SK-N-SH (cell line): Measurements from ENCODE around the gene BCAS3. TPM values are rescaled to one million over a fixed set of nuclear protein-coding genes. Genes with fewer than 3 reads are reported as not detected.

ENCODE experiments used
- CTCF ChIA-PET: fragments of 300-600, 350-600 bp; formaldehyde crosslinking; extraction: SDS; loops from one replicate; lab custom pipeline; 2021; lab: Yijun Ruan, JAX
- POLR2A ChIA-PET: fragments of 350-600 bp; sonication (Branson Sonifier 250); formaldehyde crosslinking; extraction: SDS; loops from one replicate; lab custom pipeline; 2020; ENCODE audit warnings: antibody characterized with exemption, inconsistent platforms; lab: Yijun Ruan, JAX
- DNase-seq: peaks from one replicate; pipeline ENCODE4 v3.0.0; 2012
- H2AFZ ChIP-seq: fragments of 200-600 bp; sonication (generic); 2 replicates; pipeline ENCODE4 v1.8.1; 2016; ENCODE audit warnings: antibody characterized with exemption, mild to moderate bottlenecking, low read depth
- H3F3A ChIP-seq: fragments of 200-600 bp; sonication (generic); replicated peaks from 2 replicates; pipeline ENCODE3; 2016; ENCODE audit warnings: antibody characterized with exemption, mild to moderate bottlenecking; ENCODE audit not compliant: insufficient read depth
- H3K27ac ChIP-seq, 2 experiments: fragments of 200-500 bp in 1 of 2; fragments of 200-600 bp in 1 of 2; sonication (Bioruptor generic) in 1 of 2; sonication (generic), shearing (Covaris generic) in 1 of 2; 2 replicates each; pipeline versions ENCODE4 v1.5.1 to v1.6.1; 2014 to 2016; ENCODE audit warnings: low read depth in 2 of 2, inconsistent platforms in 1 of 2, low read length in 1 of 2, mild to moderate bottlenecking in 1 of 2, mixed read lengths in 1 of 2
- H3K27me3 ChIP-seq: fragments of 200-600 bp; sonication (generic), shearing (Covaris generic); 2 replicates; pipeline ENCODE4 v1.6.1; 2016; ENCODE audit warnings: mixed run types; ENCODE audit not compliant: insufficient read depth
- H3K36me3 ChIP-seq, 2 experiments: fragments of 200-500 bp in 1 of 2; fragments of 200-600 bp in 1 of 2; sonication (Bioruptor generic) in 1 of 2; sonication (generic) in 1 of 2; replicated peaks in 1 of 2; 2 replicates each; pipeline versions ENCODE3 to v1.5.1; 2014 to 2016; ENCODE audit warnings: low read length in 1 of 2, mild to moderate bottlenecking in 1 of 2; ENCODE audit not compliant: insufficient read depth in 2 of 2, control insufficient read depth in 1 of 2
- H3K4me1 ChIP-seq, 2 experiments: fragments of 200-500 bp in 1 of 2; fragments of 200-600 bp in 1 of 2; sonication (Bioruptor generic) in 1 of 2; sonication (generic), shearing (Covaris generic) in 1 of 2; 2 replicates each; pipeline versions ENCODE4 v1.5.1 to v1.6.1; 2014 to 2016; ENCODE audit warnings: low read depth in 1 of 2, low read length in 1 of 2, mixed run types in 1 of 2; ENCODE audit not compliant: insufficient read depth in 2 of 2, control insufficient read depth in 1 of 2
- H3K4me2 ChIP-seq: fragments of 200-600 bp; sonication (generic), shearing (Covaris generic); 2 replicates; pipeline ENCODE4 v1.6.1; 2017; ENCODE audit warnings: mixed run types
- H3K4me3 ChIP-seq, 2 experiments: fragments of 200-500 bp in 1 of 2; fragments of 200-600 bp in 1 of 2; sonication (Bioruptor generic) in 1 of 2; sonication (generic), shearing (Covaris generic) in 1 of 2; 2 replicates each; pipeline versions ENCODE4 v1.5.1 to v1.8.1; 2014 to 2016; ENCODE audit warnings: low read depth in 2 of 2, inconsistent platforms in 1 of 2, low read length in 1 of 2, mild to moderate bottlenecking in 1 of 2, mixed read lengths in 1 of 2, moderate library complexity in 1 of 2
- H3K79me2 ChIP-seq: fragments of 200-600 bp; sonication (generic); 2 replicates; pipeline ENCODE4 v1.8.1; 2017; ENCODE audit warnings: mild to moderate bottlenecking; ENCODE audit not compliant: insufficient read depth
- H3K9ac ChIP-seq: fragments of 200-600 bp; sonication (generic); 2 replicates; pipeline ENCODE4 v1.6.1; 2017; ENCODE audit warnings: mixed run types
- H3K9me2 ChIP-seq: fragments of 200-600 bp; sonication (generic); 2 replicates; pipeline ENCODE4 v1.6.1; 2017; ENCODE audit warnings: mixed run types
- H3K9me3 ChIP-seq: fragments of 200-600 bp; sonication (generic); 2 replicates; pipeline ENCODE4 v1.6.1; 2017; ENCODE audit warnings: mixed run types, mild to moderate bottlenecking, moderate library complexity
- H4K20me1 ChIP-seq: fragments of 200-600 bp; sonication (generic); 2 replicates; pipeline ENCODE4 v1.6.1; 2017; ENCODE audit warnings: mild to moderate bottlenecking, mixed run types; ENCODE audit not compliant: insufficient read depth
- CTCF ChIP-seq: fragments of 200-600 bp; sonication (generic); IDR thresholded peaks from 2 replicates; pipeline ENCODE4 v1.6.1; 2017; ENCODE audit warnings: antibody characterized with exemption, mild to moderate bottlenecking, moderate library complexity
- EZH2phosphoT487 ChIP-seq: fragments of 200-600 bp; sonication (generic); IDR thresholded peaks from 2 replicates; pipeline ENCODE4 v1.6.1; 2017; ENCODE audit warnings: low read depth, mixed run types, mild to moderate bottlenecking, antibody characterized with exemption, moderate library complexity, borderline replicate concordance
- FOXM1 ChIP-seq: IDR thresholded peaks from 2 replicates; pipeline ENCODE4 v1.4.0; 2012; ENCODE audit warnings: low read depth, mild to moderate bottlenecking
- JUND ChIP-seq: IDR thresholded peaks from 2 replicates; pipeline ENCODE4 v1.4.0; 2012
- MAX ChIP-seq: IDR thresholded peaks from 2 replicates; pipeline ENCODE4 v1.4.0; 2012; ENCODE audit warnings: low read depth
- MXI1 ChIP-seq: IDR thresholded peaks from 2 replicates; pipeline ENCODE4 v1.6.1; 2012; ENCODE audit warnings: mild to moderate bottlenecking, low read depth, low read length, improper control_type of control experiment
- POLR2AphosphoS5 ChIP-seq: IDR thresholded peaks from 2 replicates; pipeline ENCODE4 v1.6.1; 2012; ENCODE audit warnings: low read depth, low read length
- RAD21 ChIP-seq: IDR thresholded peaks from 2 replicates; pipeline ENCODE4 v1.6.1; 2012; ENCODE audit warnings: mild to moderate bottlenecking, low read length
- SMC3 ChIP-seq: IDR thresholded peaks from 2 replicates; pipeline ENCODE4 v1.6.1; 2012; ENCODE audit warnings: low read depth, low read length, improper control_type of control experiment
- USF1 ChIP-seq: IDR thresholded peaks from 2 replicates; pipeline ENCODE4 v1.4.0; 2012; ENCODE audit warnings: low read depth, borderline replicate concordance
- WGBS: methylation state at CpG from one replicate; pipeline ENCODE4 v1.1.6; 2017; ENCODE audit warnings: low lambda C conversion rate; 5-methylcytosine and 5-hydroxymethylcytosine counted together
- polyA plus RNA-seq, 3 experiments: library from polyadenylated mRNA; depleted of rRNA; stranded (reverse); fragments of >200 nt; gene quantifications; 2 replicates each; pipeline ENCODE4 v1.2.3, GENCODE V29; 2012

Gene BCAS3
- polyA plus RNA-seq, 1 of the 3 experiments (the other 2 are of a cell fraction) = 5.9 TPM

- POLR2A ChIA-PET = interaction anchor here (7.5 kb wide), 1 partner anchor 9 kb away, joined by 105 read pairs; the partner anchor contains the start of gene TBX2
Observed at GRCh38 chr17:61387511-61388305, 710.1 kb downstream of the BCAS3 start.

GRCh38 chr17:61388561-61389356, 711.1 kb downstream of the BCAS3 start:
- H3K4me2 ChIP-seq = no peak overlapping the region
- no peak overlapping the region for H3K4me3 ChIP-seq
- H3K9ac ChIP-seq = no peak overlapping the region
- no peaks in the 10 kb centered on the region for H4K20me1 ChIP-seq
- H3F3A ChIP-seq = peaks cover 5% of the 10 kb centered on the region
- no peaks in the 10 kb centered on the region for H3K9me2 ChIP-seq
- H2AFZ ChIP-seq = no peak overlapping the region
- peaks cover 0 to 89% of the 10 kb centered on the region in 2 experiments; a peak in 2 of 4 replicates for H3K4me1 ChIP-seq
- no peak for DNase-seq
- H3K9me3 ChIP-seq = no peaks in the 10 kb centered on the region
- peaks cover 18% of the 10 kb centered on the region; the same call in 1 of the 2 replicates for H3K79me2 ChIP-seq
- TF ChIP-seq POLR2AphosphoS5 (0 out of 2 replicates have a peak, but pooled peaks have one; percentile 11), FOXM1 (no peak)
- TF ChIP-seq, all 33 proteins: peak for 1
- POLR2A ChIA-PET = no interaction called here
- Histone ChIP-seq H3K27ac (no peak overlapping the region), H3K27me3 (no peaks in the 10 kb centered on the region), H3K36me3 (peaks cover 0 to 8% of the 10 kb centered on the region in 2 experiments)
- CTCF ChIA-PET = interaction anchor here (1.0 to 1.6 kb wide), 3 partner anchors 11 to 233 kb away, joined by 3 to 7 read pairs (median 5); partner anchors contain the start of gene TBX2
- WGBS = 90% methylated on average over 21 of the region's 21 CpGs

More at GRCh38 chr17:61387511-61388305, 710.1 kb downstream of the BCAS3 start:
- 96% methylated on average over 11 of the region's 11 CpGs for WGBS
- no peak overlapping the region; a peak in 1 of 4 replicates for H3K27ac ChIP-seq
- no peaks in the 10 kb centered on the region for H3K27me3 ChIP-seq
- no peaks in the 10 kb centered on the region for H3K9me2 ChIP-seq
- H3K36me3 ChIP-seq = peaks cover 0 to 5% of the 10 kb centered on the region in 2 experiments
- CTCF ChIA-PET = interaction anchor here (1.3 to 9.4 kb wide), 4 partner anchors 10 to 197 kb away, joined by 3 to 133 read pairs (median 10); partner anchors contain the start of gene TBX2
- TF ChIP-seq MAX = no peak
- no peak for TF ChIP-seq RAD21
- H2AFZ ChIP-seq = no peak overlapping the region
- H3K4me2 ChIP-seq = no peak overlapping the region
- no peak for DNase-seq
- peaks cover 8% of the 10 kb centered on the region; the same call in 1 of the 2 replicates for H3K79me2 ChIP-seq
- H4K20me1 ChIP-seq = no peaks in the 10 kb centered on the region
- H3K4me1 ChIP-seq = peaks cover 0 to 89% of the 10 kb centered on the region in 2 experiments; a peak in 3 of 4 replicates
- H3K4me3 ChIP-seq = no peak overlapping the region
- H3K9me3 ChIP-seq = no peaks in the 10 kb centered on the region
- peaks cover 5% of the 10 kb centered on the region for H3F3A ChIP-seq
- H3K9ac ChIP-seq = no peak overlapping the region

GRCh38 chr17:61389670-61390478, 712.2 kb downstream of the BCAS3 start:
- H3K4me2 ChIP-seq = no peak overlapping the region
- no peak overlapping the region for H3K9ac ChIP-seq
- POLR2A ChIA-PET = no interaction called here
- TF ChIP-seq JUND = no peak
- TF ChIP-seq CTCF = peak; percentile 87
- no peak for TF ChIP-seq EZH2phosphoT487
- no peak for TF ChIP-seq MXI1
- no peak for TF ChIP-seq USF1
- peak; percentile 48 for TF ChIP-seq SMC3

More at GRCh38 chr17:61389670-61390478, 712.2 kb downstream of the BCAS3 start:
- H3K4me3 ChIP-seq = peak overlapping the region in 1 of 2 experiments; percentile 30; a peak in 1 of 4 replicates
- H2AFZ ChIP-seq = no peak overlapping the region
- H3K27me3 ChIP-seq = no peaks in the 10 kb centered on the region
- CTCF ChIA-PET = interaction anchor here (0.6 to 1.6 kb wide), 28 partner anchors 9 to 644 kb away, joined by 3 to 11 read pairs (median 3); partner anchors contain the start of gene TBX2
- H3K4me1 ChIP-seq = peaks cover 5 to 89% of the 10 kb centered on the region in 2 experiments; a peak in 2 of 4 replicates
- H3K36me3 ChIP-seq = peaks cover 0 to 8% of the 10 kb centered on the region in 2 experiments
- peaks cover 29% of the 10 kb centered on the region for H3K79me2 ChIP-seq
- peak; percentile 80 for DNase-seq
- no peaks in the 10 kb centered on the region for H3K9me3 ChIP-seq
- peaks cover 6% of the 10 kb centered on the region for H3F3A ChIP-seq
- no peaks in the 10 kb centered on the region for H4K20me1 ChIP-seq
- no peaks in the 10 kb centered on the region for H3K9me2 ChIP-seq
- no peak overlapping the region; a peak in 1 of 4 replicates for H3K27ac ChIP-seq
- WGBS = 83% methylated on average over 21 of the region's 25 CpGs
